MM.1S (cell line): Measurements from ENCODE around the gene SLC37A1.

ENCODE experiments used
- EZH2 ChIP-seq: fragments of 300-600 bp; sonication (generic); optimal IDR thresholded peaks from 2 replicates; pipeline ENCODE3; 2017; ENCODE audit warnings: low read depth, mild to moderate bottlenecking, antibody characterized with exemption, low read length, mixed read lengths
- EZH2phosphoT487 ChIP-seq: fragments of 300-600 bp; sonication (generic); IDR thresholded peaks from 2 replicates; pipeline ENCODE4 v1.6.1; 2018; ENCODE audit warnings: antibody characterized with exemption, low read length
- TF ChIP-seq, protein P1 (sequence below): fragments of 300-600 bp; sonication (generic); IDR thresholded peaks from 2 replicates; pipeline ENCODE4 v1.5.1; 2016; ENCODE audit warnings: antibody characterized with exemption, low read length, mixed read lengths

- TF ChIP-seq, protein P1, sequence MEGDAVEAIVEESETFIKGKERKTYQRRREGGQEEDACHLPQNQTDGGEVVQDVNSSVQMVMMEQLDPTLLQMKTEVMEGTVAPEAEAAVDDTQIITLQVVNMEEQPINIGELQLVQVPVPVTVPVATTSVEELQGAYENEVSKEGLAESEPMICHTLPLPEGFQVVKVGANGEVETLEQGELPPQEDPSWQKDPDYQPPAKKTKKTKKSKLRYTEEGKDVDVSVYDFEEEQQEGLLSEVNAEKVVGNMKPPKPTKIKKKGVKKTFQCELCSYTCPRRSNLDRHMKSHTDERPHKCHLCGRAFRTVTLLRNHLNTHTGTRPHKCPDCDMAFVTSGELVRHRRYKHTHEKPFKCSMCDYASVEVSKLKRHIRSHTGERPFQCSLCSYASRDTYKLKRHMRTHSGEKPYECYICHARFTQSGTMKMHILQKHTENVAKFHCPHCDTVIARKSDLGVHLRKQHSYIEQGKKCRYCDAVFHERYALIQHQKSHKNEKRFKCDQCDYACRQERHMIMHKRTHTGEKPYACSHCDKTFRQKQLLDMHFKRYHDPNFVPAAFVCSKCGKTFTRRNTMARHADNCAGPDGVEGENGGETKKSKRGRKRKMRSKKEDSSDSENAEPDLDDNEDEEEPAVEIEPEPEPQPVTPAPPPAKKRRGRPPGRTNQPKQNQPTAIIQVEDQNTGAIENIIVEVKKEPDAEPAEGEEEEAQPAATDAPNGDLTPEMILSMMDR = no peak
- TF ChIP-seq EZH2phosphoT487 (no peak), EZH2 (no peak)
These were observed 85.8 kb downstream of the SLC37A1 start for GRCh38 chr21:42599486-42599885.
